Measurements from ENCODE around the gene URGCP. TPM values are rescaled to one million over a fixed set of nuclear protein-coding genes. Genes with fewer than 3 reads are reported as not detected.

The URGCP gene, protein sequence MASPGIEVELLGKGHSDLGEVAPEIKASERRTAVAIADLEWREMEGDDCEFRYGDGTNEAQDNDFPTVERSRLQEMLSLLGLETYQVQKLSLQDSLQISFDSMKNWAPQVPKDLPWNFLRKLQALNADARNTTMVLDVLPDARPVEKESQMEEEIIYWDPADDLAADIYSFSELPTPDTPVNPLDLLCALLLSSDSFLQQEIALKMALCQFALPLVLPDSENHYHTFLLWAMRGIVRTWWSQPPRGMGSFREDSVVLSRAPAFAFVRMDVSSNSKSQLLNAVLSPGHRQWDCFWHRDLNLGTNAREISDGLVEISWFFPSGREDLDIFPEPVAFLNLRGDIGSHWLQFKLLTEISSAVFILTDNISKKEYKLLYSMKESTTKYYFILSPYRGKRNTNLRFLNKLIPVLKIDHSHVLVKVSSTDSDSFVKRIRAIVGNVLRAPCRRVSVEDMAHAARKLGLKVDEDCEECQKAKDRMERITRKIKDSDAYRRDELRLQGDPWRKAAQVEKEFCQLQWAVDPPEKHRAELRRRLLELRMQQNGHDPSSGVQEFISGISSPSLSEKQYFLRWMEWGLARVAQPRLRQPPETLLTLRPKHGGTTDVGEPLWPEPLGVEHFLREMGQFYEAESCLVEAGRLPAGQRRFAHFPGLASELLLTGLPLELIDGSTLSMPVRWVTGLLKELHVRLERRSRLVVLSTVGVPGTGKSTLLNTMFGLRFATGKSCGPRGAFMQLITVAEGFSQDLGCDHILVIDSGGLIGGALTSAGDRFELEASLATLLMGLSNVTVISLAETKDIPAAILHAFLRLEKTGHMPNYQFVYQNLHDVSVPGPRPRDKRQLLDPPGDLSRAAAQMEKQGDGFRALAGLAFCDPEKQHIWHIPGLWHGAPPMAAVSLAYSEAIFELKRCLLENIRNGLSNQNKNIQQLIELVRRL
- total RNA-seq, result 20.5 and 35.4 TPM in 2 replicates

DNA sequence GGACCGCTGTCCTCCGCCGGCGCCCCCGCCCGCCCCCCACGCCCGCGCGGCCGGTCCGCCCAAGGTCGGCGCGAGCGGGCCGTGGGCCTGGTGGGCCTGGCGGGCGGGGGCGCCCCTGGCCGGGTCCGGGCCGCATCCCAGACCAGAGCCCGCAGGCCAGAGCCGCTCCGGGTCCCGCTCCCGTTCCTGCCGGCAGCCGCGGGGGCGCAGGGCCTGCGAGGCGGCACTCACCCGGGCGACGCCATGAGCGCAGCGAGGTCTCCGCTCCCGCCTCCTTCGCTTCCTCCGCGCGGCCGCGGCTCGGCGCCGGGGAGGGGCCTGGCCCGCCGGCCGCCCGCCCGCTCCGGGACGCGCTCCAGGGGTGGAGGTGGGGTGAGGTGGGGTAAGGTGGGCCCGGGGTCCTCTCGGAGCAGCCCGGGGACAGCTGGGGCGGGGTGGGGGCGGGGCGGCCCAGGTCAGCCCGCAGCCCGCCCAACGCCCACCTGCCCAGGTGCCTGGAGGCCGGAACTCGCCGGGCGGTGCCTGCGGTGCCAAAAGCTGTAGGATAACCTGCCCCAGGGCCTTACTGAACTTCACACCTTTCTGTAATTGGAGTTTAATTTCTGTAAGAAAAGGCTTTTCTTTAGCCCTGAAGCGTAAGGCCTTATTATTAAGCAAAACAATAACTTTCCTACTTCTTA lies at the start of gene URGCP:
TSS of gene URGCP (minus strand) at position 266 of the 680 bp plus-strand sequence. CDS start at position 245, 21 bp downstream.

DNA sequence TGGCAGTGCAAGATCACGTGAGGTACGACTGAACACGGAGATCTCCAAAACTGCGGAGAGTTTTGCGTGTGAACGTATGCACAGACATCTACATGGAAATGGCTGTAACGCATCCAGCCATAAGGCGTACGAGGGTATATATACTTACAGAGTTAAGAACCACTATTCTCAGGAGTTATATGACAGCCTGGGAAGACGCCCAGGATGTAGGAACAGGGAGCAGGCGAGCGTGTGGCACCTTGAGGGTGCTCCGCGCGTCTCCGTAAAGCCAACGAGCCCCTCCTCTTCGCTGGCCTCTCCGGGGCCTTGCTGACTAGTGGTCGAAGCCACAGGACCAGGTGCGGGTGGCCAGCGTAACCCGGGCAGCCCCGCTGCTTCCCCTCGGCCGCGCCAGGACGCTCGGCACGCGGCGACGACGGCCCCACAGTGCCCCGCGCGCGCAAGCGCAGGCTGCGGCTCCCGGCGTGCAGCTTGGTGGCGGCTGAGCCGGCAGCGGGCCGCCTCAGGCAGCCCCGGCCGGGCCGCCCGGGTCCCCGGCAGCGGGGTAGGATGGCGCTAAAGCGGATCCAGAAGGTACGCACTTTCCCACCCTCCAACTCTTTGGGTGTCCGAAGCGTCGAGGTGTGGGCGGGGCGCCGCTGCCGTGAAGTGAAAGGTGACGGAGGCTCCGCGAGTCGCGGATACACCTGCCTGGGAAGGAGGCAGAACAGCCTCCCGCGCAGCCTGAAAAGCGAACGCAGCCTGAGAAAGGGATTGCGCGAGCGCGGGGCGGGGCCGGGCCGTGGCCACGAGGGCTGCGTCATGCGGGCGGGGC lies 19.8 kb upstream of the URGCP start, which contains the start of gene UBE2D4:
TSS of gene UBE2D4 (plus strand) at position 453 of the 814 bp plus-strand sequence. CDS start at position 550, 97 bp downstream.

DNA sequence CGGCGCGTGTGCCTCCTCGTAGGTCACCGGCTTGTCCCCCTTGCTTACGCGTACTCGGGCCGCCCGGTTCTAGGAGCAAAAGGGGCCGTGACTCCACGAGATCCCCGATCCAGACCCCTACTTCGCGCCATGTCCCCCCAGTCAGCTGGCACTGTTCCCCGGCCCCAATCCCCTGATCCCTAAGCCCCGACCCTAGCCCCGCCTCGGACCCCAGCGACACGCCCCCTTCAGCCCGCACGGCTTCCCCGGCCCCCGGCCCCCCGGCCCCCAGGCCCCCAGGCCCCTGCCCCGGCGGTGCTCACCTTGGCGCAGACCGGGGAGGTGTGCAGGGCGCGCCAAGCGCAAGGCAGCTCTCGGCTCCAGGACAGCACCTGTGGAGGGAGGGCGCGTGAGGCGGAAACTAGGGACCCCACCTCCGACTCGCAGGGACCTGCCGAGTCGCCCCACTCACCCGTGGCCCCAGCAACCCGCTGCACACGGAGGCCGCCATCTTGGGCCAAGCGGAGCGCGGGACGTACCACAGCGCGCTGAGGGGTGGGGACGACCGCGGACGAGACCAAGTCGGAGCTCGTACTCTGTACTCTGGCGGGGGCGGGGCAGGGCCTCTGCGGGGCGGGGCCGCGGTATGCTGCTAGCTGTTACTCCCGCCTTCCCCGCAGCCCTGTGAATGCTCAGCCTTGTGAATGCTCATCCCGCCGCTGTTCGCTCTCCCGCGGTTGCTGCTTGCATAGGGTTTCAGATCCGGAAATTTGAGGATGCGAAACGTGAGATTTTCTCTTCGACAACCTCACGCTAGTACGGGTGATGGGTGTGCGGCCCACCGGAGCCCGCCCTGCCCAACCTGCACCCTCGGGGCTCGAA lies 37.2 kb downstream of the URGCP start, which contains the start of gene MRPS24:
TSS of gene MRPS24 (minus strand) at position 512 of the 861 bp plus-strand sequence. CDS start at position 490, 22 bp downstream.

Other genes with a start within 250 kb of the URGCP start
- gene COA1, start 177.1 kb downstream of the URGCP start, total RNA-seq, result 69.2 and 71.1 TPM in 2 replicates
- gene BLVRA, start 147.9 kb downstream of the URGCP start, total RNA-seq, result 32.8 and 47.3 TPM in 2 replicates
- gene MRPS24, start 37.1 kb downstream of the URGCP start, total RNA-seq, result 85.0 and 89.0 TPM in 2 replicates
- gene UBE2D4, start 19.8 kb upstream of the URGCP start, total RNA-seq, result 6.8 and 7.4 TPM in 2 replicates
- not detected in 2 replicates for gene SPDYE1, start 91.3 kb upstream of the URGCP start, total RNA-seq
- gene DBNL, start 138.1 kb upstream of the URGCP start, total RNA-seq, result 158 and 167 TPM in 2 replicates
- not detected in 2 replicates for gene PGAM2, start 159.0 kb upstream of the URGCP start, total RNA-seq
- 6.8 and 8.2 TPM in 2 replicates for gene POLM, start 175.9 kb upstream of the URGCP start, total RNA-seq
- gene AEBP1, start 197.7 kb upstream of the URGCP start, total RNA-seq, result 4.7 and 5.8 TPM in 2 replicates
- gene POLD2, start 217.0 kb upstream of the URGCP start, total RNA-seq, result 75.7 and 83.1 TPM in 2 replicates
- gene MYL7, start 234.7 kb upstream of the URGCP start, total RNA-seq, result not detected in 2 replicates